Neural cell (in vitro differentiated cells): ENCODE data around the gene RNPEP. TPM values are rescaled to one million over a fixed set of nuclear protein-coding genes. Genes with fewer than 3 reads are reported as not detected.

Experiments
- H2AFZ ChIP-seq: fragments of 200-600, 300-800 bp; sonication (generic), shearing (Covaris generic); 2 replicates; pipeline ENCODE4 v1.6.0; 2014; ENCODE audit warnings: low read depth, mild to moderate bottlenecking, antibody characterized with exemption, low read length, moderate library complexity
- H3F3A ChIP-seq: fragments of 200-600 bp; shearing (Covaris generic); 2 replicates; pipeline ENCODE4 v1.6.1; 2016; ENCODE audit warnings: mild to moderate bottlenecking, moderate library complexity, mixed read lengths, antibody characterized with exemption, low read length; ENCODE audit not compliant: insufficient read depth, poor library complexity, severe bottlenecking
- H3K27ac ChIP-seq: fragments of 200-600, 300-800 bp; sonication (generic), shearing (Covaris generic); 2 replicates; pipeline ENCODE4 v1.5.1; 2014; ENCODE audit warnings: mild to moderate bottlenecking, low read length, moderate library complexity
- H3K27me3 ChIP-seq: fragments of 300-800, 200-600 bp; sonication (generic), shearing (Covaris generic); 2 replicates; pipeline ENCODE4 v1.6.0; 2014; ENCODE audit warnings: mild to moderate bottlenecking, low read depth, low read length, moderate library complexity; ENCODE audit not compliant: insufficient read depth
- H3K36me3 ChIP-seq: fragments of 300-800, 200-600 bp; sonication (generic), shearing (Covaris generic); 2 replicates; pipeline ENCODE4 v1.5.1; 2014; ENCODE audit warnings: mild to moderate bottlenecking, antibody characterized with exemption, low read length, moderate library complexity; ENCODE audit not compliant: insufficient read depth
- H3K4me2 ChIP-seq: fragments of 300-800, 200-600 bp; sonication (generic), shearing (Covaris generic); 2 replicates; pipeline ENCODE4 v1.6.0; 2014; ENCODE audit warnings: mild to moderate bottlenecking, low read length
- H3K4me3 ChIP-seq: fragments of 300-800, 200-600 bp; sonication (generic), shearing (Covaris generic); 2 replicates; pipeline ENCODE4 v1.5.1; 2014; ENCODE audit warnings: mild to moderate bottlenecking, low read length, moderate library complexity
- H3K79me2 ChIP-seq: fragments of 200-600 bp; shearing (Covaris generic); replicated peaks from 2 replicates; pipeline ENCODE4 v1.6.0; 2014; ENCODE audit warnings: mild to moderate bottlenecking, low read length, moderate library complexity; ENCODE audit not compliant: insufficient read depth
- H3K9ac ChIP-seq: fragments of 300-800, 200-600 bp; sonication (generic), shearing (Covaris generic); 2 replicates; pipeline ENCODE4 v1.6.1; 2016; ENCODE audit warnings: mild to moderate bottlenecking, low read length, mixed read lengths
- H3K9me2 ChIP-seq: fragments of 200-600 bp; shearing (Covaris generic); 2 replicates; pipeline ENCODE4 v1.6.1; 2016; ENCODE audit warnings: mild to moderate bottlenecking, low read length, mixed read lengths; ENCODE audit not compliant: insufficient read depth
- H3K9me3 ChIP-seq: fragments of 200-600, 300-800 bp; sonication (generic), shearing (Covaris generic); 2 replicates; pipeline ENCODE4 v1.6.1; 2016; ENCODE audit warnings: mild to moderate bottlenecking, mixed run types, low read length, moderate library complexity, mixed read lengths
- H4K20me1 ChIP-seq: fragments of 200-600 bp; shearing (Covaris generic); 2 replicates; pipeline ENCODE4 v1.6.1; 2016; ENCODE audit warnings: mild to moderate bottlenecking, mixed run types; ENCODE audit not compliant: insufficient read depth
- CTCF ChIP-seq: fragments of 450-650 bp; IDR thresholded peaks from 2 replicates; pipeline ENCODE4 v1.5.1; 2014; ENCODE audit warnings: antibody characterized with exemption, mild to moderate bottlenecking, moderate library complexity; ENCODE audit not compliant: poor library complexity, severe bottlenecking
- EP300 ChIP-seq: fragments of 450-650 bp; conservative IDR thresholded peaks from 2 replicates; pipeline ENCODE4 v1.6.1; 2014; ENCODE audit warnings: antibody characterized with exemption, mild to moderate bottlenecking, moderate library complexity; ENCODE audit not compliant: poor library complexity, severe bottlenecking
- EZH2 ChIP-seq: fragments of 200-600, 300-800 bp; shearing (Covaris generic), sonication (generic); IDR thresholded peaks from 2 replicates; pipeline ENCODE4 v1.6.1; 2014; ENCODE audit warnings: antibody characterized with exemption, low read length, borderline replicate concordance, mild to moderate bottlenecking; ENCODE audit not compliant: insufficient read depth, poor library complexity, severe bottlenecking
- MXI1 ChIP-seq: fragments of 450-650 bp; conservative IDR thresholded peaks from 2 replicates; pipeline ENCODE4 v1.6.1; 2014; ENCODE audit warnings: antibody characterized with exemption, mild to moderate bottlenecking; ENCODE audit not compliant: poor library complexity, severe bottlenecking
- POLR2AphosphoS5 ChIP-seq: IDR thresholded peaks from 2 replicates; pipeline ENCODE4 v1.6.1; 2012
- RAD21 ChIP-seq: fragments of 450-650 bp; conservative IDR thresholded peaks from 2 replicates; pipeline ENCODE4 v1.6.1; 2014; ENCODE audit warnings: antibody characterized with exemption, mild to moderate bottlenecking, moderate library complexity
- SMC3 ChIP-seq: fragments of 450-650 bp; conservative IDR thresholded peaks from 2 replicates; pipeline ENCODE4 v1.6.1; 2014; ENCODE audit warnings: antibody characterized with exemption, mild to moderate bottlenecking, moderate library complexity; ENCODE audit not compliant: poor library complexity
- TAF1 ChIP-seq: IDR thresholded peaks from 2 replicates; pipeline ENCODE4 v1.6.1; 2012; ENCODE audit warnings: low read depth
- polyA plus RNA-seq: library from polyadenylated mRNA; depleted of rRNA; stranded (reverse); fragments of >200 nt; gene quantifications from 2 replicates; pipeline ENCODE4 v1.2.3, GENCODE V29; 2014
- TF ChIP-seq, protein P1 (sequence below): IDR thresholded peaks from 2 replicates; pipeline ENCODE4 v1.6.1; 2012; ENCODE audit warnings: borderline replicate concordance

Gene RNPEP
- polyA plus RNA-seq, 1 donor from 2014 or later, result 33.1 TPM

- H3K4me3 ChIP-seq, result peak overlapping the region; percentile 92
- H2AFZ ChIP-seq, result peak overlapping the region; percentile 99
- no peaks in the 10 kb centered on the region for H3K27me3 ChIP-seq
- TF ChIP-seq POLR2AphosphoS5, result no peak
- TF ChIP-seq, protein P1, sequence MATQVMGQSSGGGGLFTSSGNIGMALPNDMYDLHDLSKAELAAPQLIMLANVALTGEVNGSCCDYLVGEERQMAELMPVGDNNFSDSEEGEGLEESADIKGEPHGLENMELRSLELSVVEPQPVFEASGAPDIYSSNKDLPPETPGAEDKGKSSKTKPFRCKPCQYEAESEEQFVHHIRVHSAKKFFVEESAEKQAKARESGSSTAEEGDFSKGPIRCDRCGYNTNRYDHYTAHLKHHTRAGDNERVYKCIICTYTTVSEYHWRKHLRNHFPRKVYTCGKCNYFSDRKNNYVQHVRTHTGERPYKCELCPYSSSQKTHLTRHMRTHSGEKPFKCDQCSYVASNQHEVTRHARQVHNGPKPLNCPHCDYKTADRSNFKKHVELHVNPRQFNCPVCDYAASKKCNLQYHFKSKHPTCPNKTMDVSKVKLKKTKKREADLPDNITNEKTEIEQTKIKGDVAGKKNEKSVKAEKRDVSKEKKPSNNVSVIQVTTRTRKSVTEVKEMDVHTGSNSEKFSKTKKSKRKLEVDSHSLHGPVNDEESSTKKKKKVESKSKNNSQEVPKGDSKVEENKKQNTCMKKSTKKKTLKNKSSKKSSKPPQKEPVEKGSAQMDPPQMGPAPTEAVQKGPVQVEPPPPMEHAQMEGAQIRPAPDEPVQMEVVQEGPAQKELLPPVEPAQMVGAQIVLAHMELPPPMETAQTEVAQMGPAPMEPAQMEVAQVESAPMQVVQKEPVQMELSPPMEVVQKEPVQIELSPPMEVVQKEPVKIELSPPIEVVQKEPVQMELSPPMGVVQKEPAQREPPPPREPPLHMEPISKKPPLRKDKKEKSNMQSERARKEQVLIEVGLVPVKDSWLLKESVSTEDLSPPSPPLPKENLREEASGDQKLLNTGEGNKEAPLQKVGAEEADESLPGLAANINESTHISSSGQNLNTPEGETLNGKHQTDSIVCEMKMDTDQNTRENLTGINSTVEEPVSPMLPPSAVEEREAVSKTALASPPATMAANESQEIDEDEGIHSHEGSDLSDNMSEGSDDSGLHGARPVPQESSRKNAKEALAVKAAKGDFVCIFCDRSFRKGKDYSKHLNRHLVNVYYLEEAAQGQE, result peak; percentile 15
- H3K9me3 ChIP-seq, result no peaks in the 10 kb centered on the region
- H3K36me3 ChIP-seq, result no peaks in the 10 kb centered on the region
- peaks cover 22% of the 10 kb centered on the region for H3K79me2 ChIP-seq
- H3F3A ChIP-seq, result no peaks in the 10 kb centered on the region
- peak overlapping the region; percentile 39 for H3K4me2 ChIP-seq
- peak overlapping the region; percentile 95 for H3K9ac ChIP-seq
- H4K20me1 ChIP-seq, result no peaks in the 10 kb centered on the region
- no peaks in the 10 kb centered on the region for H3K9me2 ChIP-seq
- H3K27ac ChIP-seq, result peak overlapping the region; percentile 85
Measured at GRCh38 chr1:201954263-201955008, 28.0 kb upstream of the RNPEP start.

DNA sequence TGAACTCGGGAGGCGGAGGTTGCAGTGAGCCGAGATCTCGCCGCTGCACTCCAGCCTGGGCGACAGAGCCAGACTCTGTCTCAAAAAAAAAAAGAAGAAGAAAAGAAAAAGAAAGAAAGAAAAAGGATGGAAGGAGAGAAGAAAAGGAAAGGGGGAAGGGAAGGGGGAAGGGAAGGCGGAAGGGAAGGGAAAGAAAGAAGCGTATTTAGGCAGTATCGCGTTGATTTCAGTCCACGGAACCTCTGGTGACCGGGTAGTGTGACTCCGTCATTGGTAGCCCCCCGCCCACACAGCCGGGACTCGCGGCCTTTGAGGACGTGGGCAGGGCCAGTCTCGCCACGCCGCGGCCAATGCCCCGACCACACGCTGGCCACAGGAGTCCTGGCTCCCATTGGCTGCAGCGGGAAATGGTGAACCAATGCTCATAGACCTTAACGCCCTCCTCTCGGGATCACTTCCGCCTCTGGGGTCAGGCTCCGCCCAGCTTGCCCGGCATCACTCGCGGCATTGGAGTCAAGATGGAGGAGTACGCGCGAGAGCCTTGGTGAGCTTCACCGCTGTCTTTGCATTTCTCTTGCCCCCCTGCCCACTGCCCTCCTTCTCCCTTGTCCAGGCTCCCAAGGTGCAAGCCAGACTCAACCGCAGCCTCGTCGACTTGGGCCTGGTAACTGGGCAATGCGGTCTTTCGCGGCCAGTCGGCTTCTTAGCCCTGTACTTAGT is 27.3 kb upstream of the RNPEP start, which contains the start of gene TIMM17A:
TSS of gene TIMM17A (plus strand) at position 495 of the 720 bp plus-strand sequence. CDS start at position 519, 24 bp downstream.
- no peaks in the 10 kb centered on the region for H3K27me3 ChIP-seq
- no peaks in the 10 kb centered on the region for H3F3A ChIP-seq
- no peaks in the 10 kb centered on the region for H4K20me1 ChIP-seq
- H3K9ac ChIP-seq, result peak within 1 kb of the TSS; percentile 95
- H3K36me3 ChIP-seq, result no peaks in the 10 kb centered on the region
- peak; percentile 27 for TF ChIP-seq EP300
- TF ChIP-seq EZH2, result no peak
- TF ChIP-seq SMC3, result no peak
- peak; percentile 16 for TF ChIP-seq RAD21
- TF ChIP-seq, protein P1, result peak; percentile 74
- TF ChIP-seq MXI1, result peak; percentile 87
- peak; percentile 87 for TF ChIP-seq TAF1
- TF ChIP-seq POLR2AphosphoS5, result peak; percentile 96
- TF ChIP-seq CTCF, result peak; percentile 30
- H3K9me3 ChIP-seq, result no peaks in the 10 kb centered on the region
- H3K79me2 ChIP-seq, result peaks cover 22% of the 10 kb centered on the region
- H3K27ac ChIP-seq, result peak within 1 kb of the TSS; percentile 85
- H2AFZ ChIP-seq, result peak within 1 kb of the TSS; percentile 99
- H3K4me2 ChIP-seq, result peak within 1 kb of the TSS; percentile 93
- H3K9me2 ChIP-seq, result no peaks in the 10 kb centered on the region
- H3K4me3 ChIP-seq, result peak within 1 kb of the TSS; percentile 92
